GM19328 (cell line): ENCODE results near the gene CACNG5.
"Not testable (repeated sequence)": the region's sequence is repeated elsewhere in the genome, so short reads cannot be mapped to it uniquely, and the experiment has no call there.

Experiments
- ATAC-seq: cut with Tn5 transposase; IDR thresholded peaks from one replicate; pipeline ENCODE4 v1.9.1; 2021; ENCODE audit warnings: mild to moderate bottlenecking, moderate library complexity; ENCODE audit not compliant: unreplicated experiment

The CACNG5 gene

GRCh38 chr17:66903296-66903695 lies 68.4 kb downstream of the CACNG5 start:
- ATAC-seq: not testable (repeated sequence)

DNA sequence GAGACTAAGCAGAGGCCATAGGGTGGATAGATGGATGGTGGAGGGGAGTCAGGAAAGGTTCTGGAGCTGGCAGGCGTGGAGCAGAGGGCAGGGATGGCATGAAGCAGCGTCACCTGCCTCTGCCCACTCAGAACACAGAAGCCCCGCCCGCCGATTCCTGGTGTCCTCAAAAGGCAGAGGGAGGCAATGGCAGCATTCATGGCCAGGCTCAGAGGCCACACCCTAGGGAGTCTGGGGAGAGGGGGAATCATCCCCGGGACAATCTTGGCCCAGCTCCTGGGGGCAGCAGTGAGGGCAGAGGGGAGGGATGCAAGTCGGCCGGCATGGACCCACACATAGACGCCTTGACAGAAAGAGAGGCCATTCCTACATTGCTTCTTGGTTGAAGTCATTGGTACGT lies 68.9 kb downstream of the CACNG5 start:
- ATAC-seq: no peak

- ATAC-seq: no peak
Observed at GRCh38 chr17:66904760-66905624, 70.1 kb downstream of the CACNG5 start.

DNA sequence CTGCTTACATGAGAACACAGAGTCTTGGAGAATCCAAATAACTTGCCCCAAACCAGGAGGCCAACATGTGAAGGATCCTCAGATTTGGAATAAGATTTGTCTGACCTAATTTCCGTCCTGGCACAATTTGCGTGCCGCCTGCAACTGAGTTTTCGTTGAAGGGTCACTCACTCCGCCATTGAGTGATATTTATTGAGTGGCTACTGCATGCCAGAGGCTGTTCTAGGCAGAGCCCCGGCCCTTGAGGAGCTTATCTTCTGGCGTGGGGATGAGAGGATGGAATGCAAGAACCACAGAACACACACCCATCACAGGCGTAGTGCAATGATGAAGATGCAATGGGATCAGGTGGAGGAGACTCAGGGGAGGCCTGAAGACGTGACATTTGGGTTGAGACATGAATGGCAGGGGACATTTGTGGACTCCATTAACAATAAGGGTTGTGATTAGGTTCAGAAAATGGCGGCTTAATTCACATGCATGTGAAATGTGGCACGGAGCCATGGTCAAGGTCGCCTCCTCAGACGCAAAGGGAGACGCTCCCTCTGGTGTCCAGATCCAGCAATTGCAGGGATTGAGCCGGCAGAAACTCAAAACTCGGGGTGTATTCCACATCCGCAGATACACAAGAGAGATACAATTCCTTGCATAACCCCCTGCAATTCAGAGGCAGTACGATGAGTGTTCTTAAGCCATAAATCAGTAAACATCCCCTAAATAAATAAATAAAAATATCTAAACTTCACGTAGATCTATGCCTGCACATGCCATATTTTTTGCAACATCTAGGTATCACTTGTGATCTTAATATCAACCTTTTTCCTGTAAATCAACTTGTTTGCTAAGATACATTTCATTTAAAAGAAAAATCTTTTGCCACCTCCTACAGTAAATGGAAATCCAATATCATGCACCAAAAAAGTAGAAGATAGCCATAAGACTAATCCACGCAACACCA lies 71.7 kb downstream of the CACNG5 start:
- no peak for ATAC-seq

DNA sequence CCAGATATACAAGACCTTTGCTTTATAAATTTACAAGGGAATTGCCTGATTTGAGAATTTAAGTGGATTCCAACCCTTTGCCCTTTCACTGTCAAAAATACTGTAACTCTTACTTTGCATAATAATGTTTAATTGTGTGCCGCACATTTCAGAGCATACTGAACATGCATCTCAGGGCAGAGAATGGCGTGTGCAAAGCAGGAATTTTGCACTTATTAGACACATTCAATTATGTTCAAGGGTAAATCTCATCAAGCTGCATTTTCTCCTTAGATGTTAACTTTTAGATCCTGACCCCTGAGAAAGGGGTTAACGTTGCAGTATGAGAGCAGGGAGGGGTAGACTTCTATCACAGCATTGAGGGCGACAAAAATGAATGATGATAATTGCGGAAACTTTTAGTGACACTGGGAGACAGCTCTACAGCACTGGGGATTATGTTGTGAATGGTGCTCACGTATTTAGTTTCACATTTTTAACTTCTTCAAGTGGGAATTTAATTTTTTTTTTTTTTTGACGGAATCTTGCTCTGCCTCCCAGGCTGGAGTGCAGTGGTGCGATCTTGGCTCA lies 75.0 kb downstream of the CACNG5 start:
- ATAC-seq: no peak

DNA sequence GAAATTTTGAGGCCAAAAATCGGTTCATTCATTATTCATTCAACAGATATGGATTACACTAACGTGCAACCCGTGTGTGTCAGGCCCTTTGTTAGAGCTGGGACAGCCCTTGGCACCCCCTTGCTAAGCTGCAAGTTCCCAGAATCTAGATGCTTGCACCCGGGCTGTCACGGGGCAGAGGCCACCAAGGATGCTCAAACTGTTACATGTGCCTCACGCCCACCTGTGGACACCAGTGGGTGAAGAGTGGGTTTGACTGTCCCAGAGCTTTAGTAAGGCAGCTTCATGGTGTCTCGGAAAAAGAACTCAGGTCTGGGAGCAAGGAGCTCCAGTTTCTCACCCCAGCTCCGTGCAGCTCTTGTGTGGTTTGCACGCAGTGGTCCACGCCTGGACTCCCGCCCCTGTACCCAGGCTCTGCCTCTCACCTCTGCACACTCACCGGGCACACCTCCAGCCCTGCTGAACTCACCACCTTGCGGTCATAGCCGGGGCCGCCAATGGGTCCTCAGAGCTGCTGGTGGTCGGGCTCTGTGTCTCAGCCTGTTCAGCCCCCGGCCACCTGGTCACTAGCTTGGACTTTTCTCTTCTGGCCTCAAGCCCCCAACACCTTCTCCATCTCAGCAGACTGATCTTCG lies 75.9 kb downstream of the CACNG5 start:
- no peak for ATAC-seq

DNA sequence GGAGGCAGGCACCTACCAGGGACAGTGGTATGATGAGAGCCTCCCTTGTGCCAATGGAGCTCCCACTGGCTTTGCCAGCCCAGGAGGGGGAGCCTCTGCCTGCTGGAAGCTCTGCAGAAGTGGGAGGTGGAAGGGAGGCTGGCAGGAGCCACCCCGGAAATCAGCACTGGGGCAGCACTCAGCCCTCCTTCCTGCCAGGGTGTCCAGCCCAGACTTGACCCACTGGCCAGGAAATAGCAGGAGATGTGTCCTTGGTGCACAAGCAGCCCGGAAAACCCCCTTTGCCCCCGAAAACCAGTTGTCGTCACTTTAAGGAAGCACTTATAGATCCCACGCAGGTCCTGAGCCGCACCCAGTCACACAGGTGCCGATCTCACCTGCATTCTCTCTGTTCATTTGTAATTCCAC lies 80.3 kb downstream of the CACNG5 start:
- ATAC-seq: no peak

GRCh38 chr17:66915792-66916191 lies 80.9 kb downstream of the CACNG5 start:
- no peak for ATAC-seq

DNA sequence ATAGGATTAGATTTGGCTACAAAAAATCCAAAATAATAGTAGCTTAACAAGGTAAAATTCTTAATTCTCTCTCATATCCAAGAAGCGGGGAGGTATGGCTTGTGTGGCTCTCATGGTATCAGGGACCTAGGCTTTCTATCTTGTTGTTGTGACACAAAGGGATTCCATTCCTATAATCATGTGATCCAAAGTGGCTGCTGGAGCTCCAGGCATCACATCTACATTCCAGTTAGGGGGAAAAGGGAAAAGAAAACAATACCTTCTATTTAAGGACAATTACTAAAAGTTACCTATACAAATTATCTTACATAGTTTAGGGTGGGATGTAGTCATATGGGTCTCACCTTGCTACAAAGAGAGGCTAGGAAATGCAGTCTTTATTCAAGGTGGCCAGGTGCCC lies 82.0 kb downstream of the CACNG5 start:
- no peak for ATAC-seq

DNA sequence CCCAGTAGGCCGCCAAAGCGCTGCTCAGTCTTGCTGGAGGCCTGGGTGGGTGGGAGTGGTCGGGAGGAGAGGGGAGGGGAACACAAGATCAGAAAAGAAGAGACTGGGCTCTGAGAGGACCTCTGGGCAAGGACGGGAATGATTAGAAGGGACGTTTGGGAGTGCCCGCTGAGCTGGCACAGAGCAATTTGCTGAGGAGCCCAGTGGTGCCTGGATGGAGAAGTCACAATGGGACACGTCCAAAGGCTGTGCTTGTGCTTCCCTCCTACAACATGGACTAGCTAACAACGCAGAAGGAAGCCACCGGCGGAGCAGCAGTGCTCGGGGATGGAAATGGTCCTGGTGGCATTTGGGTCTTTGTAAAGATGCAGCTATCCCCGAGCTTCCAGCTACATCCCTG lies 84.0 kb downstream of the CACNG5 start:
- ATAC-seq: no peak

GRCh38 chr17:66920435-66920834 lies 85.5 kb downstream of the CACNG5 start:
- no peak for ATAC-seq

DNA sequence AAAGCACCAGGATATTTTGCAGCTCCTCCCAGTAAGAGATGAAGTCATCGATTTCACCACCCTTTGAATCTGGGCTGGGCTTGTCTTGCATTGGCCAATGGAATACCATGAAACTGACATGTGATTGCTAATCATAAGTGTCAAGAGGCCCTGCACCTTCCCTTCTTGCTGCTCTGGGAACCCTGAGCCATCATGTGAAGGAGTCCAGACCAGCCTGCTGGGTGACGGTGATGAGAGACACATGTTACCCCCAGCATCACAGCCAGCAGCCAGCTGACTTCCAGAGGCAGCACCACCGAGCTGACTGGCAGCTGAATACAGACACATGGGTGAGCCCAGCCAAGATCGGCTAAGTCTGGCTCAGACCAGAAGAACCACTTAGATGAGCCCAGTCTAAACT lies 86.0 kb downstream of the CACNG5 start:
- no peak for ATAC-seq

DNA sequence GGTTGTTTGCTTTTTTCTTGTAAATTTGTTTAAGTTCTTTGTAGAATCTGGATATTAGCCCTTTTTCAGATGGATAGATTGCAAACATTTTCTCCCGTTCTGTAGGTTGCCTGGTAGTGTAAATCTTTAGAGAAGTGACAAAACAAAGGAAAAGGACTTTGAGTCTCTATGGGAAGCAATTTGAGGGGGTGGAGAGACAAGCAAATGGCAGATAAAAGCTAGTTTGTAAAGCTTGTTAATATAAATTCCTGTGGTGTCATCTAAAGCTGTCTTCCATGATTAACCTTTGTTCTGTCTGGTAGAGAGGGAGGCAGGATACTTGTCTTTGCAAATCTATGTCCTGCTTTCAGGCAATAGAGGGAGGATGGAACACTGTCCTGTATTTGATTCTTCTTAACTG lies 89.0 kb downstream of the CACNG5 start:
- no peak for ATAC-seq

DNA sequence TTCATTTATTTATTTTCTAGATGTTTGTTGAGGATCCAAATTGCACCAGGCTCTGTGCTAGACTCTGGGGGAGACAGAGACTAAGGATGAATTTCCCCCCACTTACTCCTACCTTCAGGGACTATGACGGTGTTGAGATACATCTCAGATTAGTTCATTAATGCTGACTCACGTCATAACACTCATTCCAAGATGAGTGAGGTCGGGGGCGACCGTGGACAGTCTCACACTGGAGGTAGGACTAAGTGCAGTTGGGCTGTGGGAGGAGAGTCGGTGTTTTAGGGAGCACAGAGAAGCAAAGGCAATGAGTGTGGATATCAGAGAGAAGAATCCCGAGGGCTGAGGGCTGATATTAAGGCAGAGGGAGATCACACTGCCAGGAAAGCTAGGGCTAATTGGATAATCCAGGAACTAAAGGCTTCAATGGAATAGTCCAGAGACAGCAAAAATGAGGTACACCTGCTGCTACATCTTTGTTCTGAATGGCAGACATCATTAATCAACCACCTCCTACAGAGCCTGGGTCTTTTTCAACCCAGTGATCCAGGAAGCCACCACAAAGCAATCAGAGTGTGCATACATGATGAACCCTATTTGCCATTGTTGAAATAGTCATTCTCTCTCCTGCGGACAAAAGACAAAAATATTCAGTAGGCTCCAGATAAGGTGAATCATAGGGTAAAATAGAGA lies 91.0 kb downstream of the CACNG5 start:
- no peak for ATAC-seq

- ATAC-seq: no peak
Observed at GRCh38 chr17:66928949-66929348, 94.0 kb downstream of the CACNG5 start.

DNA sequence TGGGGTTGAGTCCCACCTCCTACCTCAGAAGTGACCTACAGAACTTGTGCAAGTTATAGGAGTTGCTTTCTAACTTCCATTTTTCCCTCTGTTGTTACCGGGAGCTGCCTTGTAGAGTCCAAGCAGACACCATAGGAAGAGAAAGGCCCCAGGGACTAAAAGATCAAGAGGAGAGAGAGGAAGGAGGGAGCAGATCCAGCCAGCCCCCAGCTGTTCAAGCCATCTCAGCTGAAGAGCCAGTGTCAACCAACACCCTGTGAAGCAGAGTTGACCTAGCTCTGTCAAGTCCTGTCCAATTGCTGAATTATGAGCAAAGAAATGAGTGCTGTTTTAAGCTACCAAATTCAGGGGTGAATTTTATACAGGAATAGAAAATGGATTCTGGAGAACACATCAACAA lies 94.7 kb downstream of the CACNG5 start:
- no peak for ATAC-seq

DNA sequence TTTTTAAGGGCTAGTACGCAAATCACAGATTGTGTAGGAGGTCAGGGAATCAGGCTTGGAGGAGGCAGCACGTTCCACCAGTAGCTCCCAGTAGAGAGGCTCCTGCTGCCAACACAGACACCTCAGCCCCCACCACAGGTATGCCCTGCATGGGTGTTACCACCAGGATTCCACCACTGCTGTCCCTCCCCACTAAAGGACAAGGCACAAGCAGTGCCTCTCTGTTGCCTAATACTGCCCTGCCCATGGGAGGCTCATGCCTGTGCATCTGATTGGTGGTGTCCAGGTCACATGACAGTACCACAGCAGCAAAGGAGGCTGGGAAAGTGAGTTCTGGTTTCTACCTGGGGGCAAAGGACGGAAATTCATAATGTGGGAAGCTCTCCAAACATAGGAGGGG lies 96.0 kb downstream of the CACNG5 start:
- ATAC-seq: no peak

GRCh38 chr17:66932311-66932710 lies 97.4 kb downstream of the CACNG5 start:
- no peak for ATAC-seq

DNA sequence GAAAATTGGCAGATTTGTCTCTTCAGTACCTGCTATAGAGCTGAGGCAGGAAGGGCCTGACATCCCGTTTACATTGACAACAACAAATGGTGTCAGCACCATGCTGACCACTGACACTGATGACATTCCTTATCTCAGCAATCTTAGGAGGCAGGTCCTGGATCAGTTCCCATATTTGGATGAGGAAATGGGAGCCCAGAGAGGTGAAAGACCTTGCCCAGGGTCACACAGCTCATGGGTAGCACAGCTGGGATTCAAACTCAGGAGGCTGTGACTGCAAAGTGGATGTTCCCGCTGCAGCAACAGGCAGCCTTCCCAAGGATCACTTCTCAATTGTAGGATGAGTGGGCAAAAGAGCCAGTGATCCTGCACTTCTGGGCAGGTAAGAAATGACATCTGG lies 99.1 kb downstream of the CACNG5 start:
- ATAC-seq: no peak
